Measurements from ENCODE around the gene KIAA1217. TPM values are rescaled to one million over a fixed set of nuclear protein-coding genes. Genes with fewer than 3 reads are reported as not detected.

KIAA1217 gene
- total RNA-seq, 1 experiment from 2014 or later = 48.3 TPM

DNA sequence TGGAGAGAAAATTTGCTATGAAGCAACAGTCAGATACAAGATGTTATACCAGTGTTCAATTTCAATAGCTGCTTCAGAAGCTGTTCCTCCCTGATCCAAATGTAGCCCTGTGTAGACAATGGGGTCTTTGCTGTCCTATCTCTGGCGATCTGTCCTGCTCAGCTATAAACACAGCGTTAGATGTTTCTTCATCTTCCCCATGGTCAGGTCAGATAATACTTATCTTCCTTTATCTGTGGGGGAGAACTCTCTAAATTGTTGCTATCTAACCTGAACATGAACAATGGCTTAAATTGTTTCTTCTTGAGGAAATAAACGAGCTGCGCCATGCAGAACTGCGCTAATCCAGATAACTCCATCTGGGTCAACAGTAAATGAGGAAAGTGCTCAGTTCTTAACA, 15.6 kb upstream of the KIAA1217 start:
- BruUV-seq (replicated peaks) = no TSS peak
- H3K4me1 Mint-ChIP-seq (ENCODE audit: insufficient read depth, unreplicated experiment) = no peaks in the 10 kb centered on the region
- H3K36me3 Mint-ChIP-seq (ENCODE audit: insufficient read depth, unreplicated experiment) = no peaks in the 10 kb centered on the region
- POLR2A ChIA-PET = no interaction called here
- CTCF ChIA-PET = interaction anchor here (0.5 to 1.6 kb wide), 3 partner anchors 200 to 580 kb away, joined by 3 to 10 read pairs (median 3); no protein-coding TSS in a partner anchor
- H3K9me3 Mint-ChIP-seq (ENCODE audit: unreplicated experiment) = no peaks in the 10 kb centered on the region
- DNase-seq (ENCODE audit: unreplicated experiment) = no peak
- no peak overlapping the region for H3K27ac Mint-ChIP-seq (ENCODE audit: low read depth, unreplicated experiment)
- peaks cover 17% of the 10 kb centered on the region for H3K27me3 Mint-ChIP-seq (ENCODE audit: insufficient read depth, unreplicated experiment)
- intact Hi-C loops (cut with micrococcal nuclease) = no loop called here
- H3K4me3 Mint-ChIP-seq (ENCODE audit: unreplicated experiment) = no peak overlapping the region
- TF ChIP-seq, protein P1, sequence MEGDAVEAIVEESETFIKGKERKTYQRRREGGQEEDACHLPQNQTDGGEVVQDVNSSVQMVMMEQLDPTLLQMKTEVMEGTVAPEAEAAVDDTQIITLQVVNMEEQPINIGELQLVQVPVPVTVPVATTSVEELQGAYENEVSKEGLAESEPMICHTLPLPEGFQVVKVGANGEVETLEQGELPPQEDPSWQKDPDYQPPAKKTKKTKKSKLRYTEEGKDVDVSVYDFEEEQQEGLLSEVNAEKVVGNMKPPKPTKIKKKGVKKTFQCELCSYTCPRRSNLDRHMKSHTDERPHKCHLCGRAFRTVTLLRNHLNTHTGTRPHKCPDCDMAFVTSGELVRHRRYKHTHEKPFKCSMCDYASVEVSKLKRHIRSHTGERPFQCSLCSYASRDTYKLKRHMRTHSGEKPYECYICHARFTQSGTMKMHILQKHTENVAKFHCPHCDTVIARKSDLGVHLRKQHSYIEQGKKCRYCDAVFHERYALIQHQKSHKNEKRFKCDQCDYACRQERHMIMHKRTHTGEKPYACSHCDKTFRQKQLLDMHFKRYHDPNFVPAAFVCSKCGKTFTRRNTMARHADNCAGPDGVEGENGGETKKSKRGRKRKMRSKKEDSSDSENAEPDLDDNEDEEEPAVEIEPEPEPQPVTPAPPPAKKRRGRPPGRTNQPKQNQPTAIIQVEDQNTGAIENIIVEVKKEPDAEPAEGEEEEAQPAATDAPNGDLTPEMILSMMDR (IDR thresholded peaks at IDR 0.05; ENCODE audit: unreplicated experiment) = no peak

DNA sequence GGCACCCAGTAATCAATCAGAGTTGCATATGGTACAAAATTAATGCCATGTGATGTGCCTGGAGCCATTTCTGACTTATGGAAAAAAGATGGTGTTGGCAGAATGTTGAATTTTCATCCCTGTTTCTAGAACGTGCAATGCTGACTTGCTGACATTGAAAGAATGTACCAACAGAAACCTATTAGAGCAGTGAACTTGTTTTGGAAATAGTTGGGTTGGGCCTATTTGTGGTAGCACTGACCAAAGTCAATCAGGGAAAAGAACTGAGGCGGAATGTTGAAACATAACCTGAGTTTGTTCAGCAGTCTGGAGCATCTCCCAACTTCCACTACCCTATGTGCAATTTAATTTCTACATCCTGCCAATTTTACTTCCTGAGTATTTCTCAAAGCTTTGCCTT, 11.7 kb upstream of the KIAA1217 start:
- no peak overlapping the region for H3K4me3 Mint-ChIP-seq (ENCODE audit: unreplicated experiment)
- ChIA-PET CTCF (interaction anchor here (0.5 to 7.2 kb wide), 25 partner anchors 9 to 349 kb away, joined by 3 to 97 read pairs (median 4); partner anchors contain the start of gene KIAA1217), POLR2A (no interaction called here)
- BruUV-seq (replicated peaks) = no TSS peak
- TF ChIP-seq, protein P1 (IDR thresholded peaks at IDR 0.05; ENCODE audit: unreplicated experiment) = no peak
- H3K9me3 Mint-ChIP-seq (ENCODE audit: unreplicated experiment) = no peaks in the 10 kb centered on the region
- H3K36me3 Mint-ChIP-seq (ENCODE audit: insufficient read depth, unreplicated experiment) = no peaks in the 10 kb centered on the region
- H3K27me3 Mint-ChIP-seq (ENCODE audit: insufficient read depth, unreplicated experiment) = no peaks in the 10 kb centered on the region
- DNase-seq (ENCODE audit: unreplicated experiment) = no peak
- H3K4me1 Mint-ChIP-seq (ENCODE audit: insufficient read depth, unreplicated experiment) = no peaks in the 10 kb centered on the region
- intact Hi-C loops (cut with micrococcal nuclease) = loop anchor here (2.0 kb wide), 2 partner anchors 306 to 1038 kb away; no protein-coding TSS in a partner anchor
- H3K27ac Mint-ChIP-seq (ENCODE audit: low read depth, unreplicated experiment) = no peak overlapping the region

DNA sequence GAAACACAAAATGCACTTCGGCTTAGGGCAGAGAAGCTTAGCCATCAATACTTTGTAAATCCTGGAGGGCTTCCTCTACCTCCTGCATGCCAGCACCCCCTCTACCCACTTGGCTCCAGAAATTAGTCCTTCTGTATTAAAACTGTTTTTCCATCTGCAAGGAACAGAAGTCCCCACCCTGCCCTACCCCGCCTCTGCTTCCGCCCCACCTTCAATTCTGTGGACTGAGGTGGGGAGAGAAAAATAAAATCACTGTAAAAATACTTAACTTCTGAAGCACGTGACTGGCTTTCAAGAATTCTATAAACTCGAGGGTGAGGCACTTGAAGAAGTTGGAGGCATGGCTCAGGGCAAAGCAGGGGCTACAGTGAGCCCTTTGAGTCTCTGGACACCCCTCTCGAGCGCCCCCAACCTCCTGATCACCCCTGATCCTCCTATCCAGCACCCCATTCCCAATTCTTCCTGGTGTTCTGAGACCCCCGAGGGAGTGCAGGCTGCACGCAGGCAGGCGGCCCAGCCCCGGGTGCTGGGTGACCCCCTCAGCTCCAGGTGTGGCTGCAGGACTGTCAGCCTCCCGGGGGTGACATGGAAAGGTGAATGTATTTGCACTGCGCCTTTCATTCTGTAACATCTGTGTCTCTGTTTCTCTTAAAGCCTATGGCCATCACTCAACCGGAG, 7.3 kb upstream of the KIAA1217 start:
- Mint-ChIP-seq H3K4me3 (ENCODE audit: unreplicated experiment) (no peak overlapping the region), H3K4me1 (ENCODE audit: insufficient read depth, unreplicated experiment) (no peaks in the 10 kb centered on the region), H3K36me3 (ENCODE audit: insufficient read depth, unreplicated experiment) (no peaks in the 10 kb centered on the region), H3K9me3 (ENCODE audit: unreplicated experiment) (no peaks in the 10 kb centered on the region), H3K27ac (ENCODE audit: low read depth, unreplicated experiment) (no peak overlapping the region), H3K27me3 (ENCODE audit: insufficient read depth, unreplicated experiment) (no peaks in the 10 kb centered on the region)
- ChIA-PET POLR2A (interaction anchor here (0.6 to 0.7 kb wide), 2 partner anchors 253 to 691 kb away, joined by 3 read pairs; no protein-coding TSS in a partner anchor), CTCF (interaction anchor here (1.5 to 3.1 kb wide), 2 partner anchors 207 to 317 kb away, joined by 4 to 20 read pairs; no protein-coding TSS in a partner anchor)
- no TSS peak for BruUV-seq (replicated peaks)
- TF ChIP-seq, protein P1 (IDR thresholded peaks at IDR 0.05; ENCODE audit: unreplicated experiment) = no peak
- DNase-seq (ENCODE audit: unreplicated experiment) = no peak
- intact Hi-C loops (cut with micrococcal nuclease) = no loop called here

DNA sequence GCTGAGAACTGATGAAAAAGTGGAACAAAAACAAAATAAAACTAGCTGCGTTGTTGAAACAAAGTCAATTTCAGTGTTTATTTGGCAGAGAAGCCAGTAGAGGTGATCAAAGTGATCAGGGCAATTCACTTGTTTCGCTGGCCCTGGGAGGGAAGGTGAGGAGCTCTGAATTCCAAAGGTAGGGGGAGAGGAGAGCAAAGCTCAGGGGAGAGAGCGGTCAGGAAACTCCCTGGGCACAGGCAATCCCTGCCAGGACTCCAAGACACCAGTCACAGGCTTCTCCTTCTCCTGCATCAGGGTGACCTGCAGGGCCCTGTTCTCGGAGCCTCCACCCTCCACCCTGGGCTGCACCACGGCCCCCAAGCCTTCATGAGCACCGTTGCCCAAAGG, 6.8 kb upstream of the KIAA1217 start:
- H3K4me1 Mint-ChIP-seq (ENCODE audit: insufficient read depth, unreplicated experiment) = no peaks in the 10 kb centered on the region
- ChIA-PET CTCF (interaction anchor here (0.5 to 3.1 kb wide), 4 partner anchors 12 to 317 kb away, joined by 3 to 20 read pairs (median 4); no protein-coding TSS in a partner anchor), POLR2A (interaction anchor here (0.7 kb wide), 1 partner anchor 692 kb away, joined by 3 read pairs; no protein-coding TSS in a partner anchor)
- H3K27me3 Mint-ChIP-seq (ENCODE audit: insufficient read depth, unreplicated experiment) = no peaks in the 10 kb centered on the region
- no peaks in the 10 kb centered on the region for H3K9me3 Mint-ChIP-seq (ENCODE audit: unreplicated experiment)
- H3K4me3 Mint-ChIP-seq (ENCODE audit: unreplicated experiment) = no peak overlapping the region
- no TSS peak for BruUV-seq (replicated peaks)
- TF ChIP-seq, protein P1 (IDR thresholded peaks at IDR 0.05; ENCODE audit: unreplicated experiment) = no peak
- intact Hi-C loops (cut with micrococcal nuclease) = no loop called here
- H3K27ac Mint-ChIP-seq (ENCODE audit: low read depth, unreplicated experiment) = no peak overlapping the region
- no peak for DNase-seq (ENCODE audit: unreplicated experiment)
- no peaks in the 10 kb centered on the region for H3K36me3 Mint-ChIP-seq (ENCODE audit: insufficient read depth, unreplicated experiment)
